GM19193 (cell line): ENCODE measurements around the gene FUT9.

Experiments used
- POLR2A ChIP-seq: IDR thresholded peaks from 4 replicates; pipeline ENCODE4 v1.6.1; 2011; ENCODE audit not compliant: insufficient read depth, insufficient read length; ENCODE audit errors: extremely low read depth

Gene FUT9

DNA sequence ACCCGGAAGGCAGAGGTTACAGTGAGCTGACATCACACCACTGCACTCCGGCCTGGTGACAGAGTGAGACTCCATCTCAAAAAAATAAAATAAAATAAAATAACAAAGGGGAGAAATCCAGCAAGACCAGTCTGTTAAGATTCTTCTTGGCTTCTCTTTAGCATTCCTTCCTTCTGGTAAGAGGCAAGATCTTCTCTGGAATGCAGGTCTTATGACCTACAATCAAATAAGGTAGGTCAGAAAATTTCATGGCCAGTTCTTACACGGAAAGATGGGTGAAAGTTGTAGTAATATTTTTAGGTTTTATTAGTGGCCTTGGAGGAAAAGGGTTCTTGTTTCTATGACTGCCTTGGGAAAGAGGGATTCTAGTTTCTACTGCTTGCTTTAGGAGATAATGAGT, 180.9 kb downstream of the FUT9 start:
- no peak for TF ChIP-seq POLR2A

DNA sequence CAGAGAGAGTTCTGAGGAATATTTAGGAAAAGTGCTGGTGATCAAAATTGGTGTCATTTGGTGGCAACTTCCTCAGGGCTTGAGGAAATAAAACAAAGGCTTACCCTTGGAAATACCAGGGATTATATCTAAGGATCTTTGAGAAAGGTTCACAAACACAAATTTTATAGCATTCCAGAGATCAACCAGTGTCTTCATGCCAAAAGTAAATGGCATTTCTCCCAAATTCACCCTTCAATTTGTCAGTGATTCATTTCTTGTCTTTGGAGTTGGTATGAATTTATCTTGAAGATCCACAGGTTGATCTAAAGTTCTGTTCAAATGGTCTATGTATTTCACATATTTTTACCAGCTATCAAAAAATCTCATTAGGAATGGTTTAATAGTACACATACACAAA, 181.5 kb downstream of the FUT9 start:
- no peak for TF ChIP-seq POLR2A

DNA sequence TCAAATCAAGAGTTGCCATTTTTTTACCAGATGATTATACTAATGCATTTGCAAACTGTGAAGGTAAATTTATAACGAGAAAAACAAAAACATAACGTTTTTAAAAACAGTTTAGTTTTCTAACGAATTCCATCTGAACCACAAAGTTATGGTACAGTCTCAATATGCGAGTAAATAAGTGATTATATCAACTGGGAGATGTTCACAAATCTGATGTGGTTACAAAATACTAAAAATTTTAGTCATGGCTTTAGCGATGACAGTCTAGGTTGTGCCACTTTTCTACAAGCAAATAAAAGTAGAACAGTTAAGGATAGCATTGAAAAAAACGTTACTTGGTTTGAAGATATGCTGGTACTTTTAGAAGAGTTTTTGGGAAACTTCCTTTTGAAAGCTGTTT, 186.8 kb downstream of the FUT9 start:
- no peak for TF ChIP-seq POLR2A

DNA sequence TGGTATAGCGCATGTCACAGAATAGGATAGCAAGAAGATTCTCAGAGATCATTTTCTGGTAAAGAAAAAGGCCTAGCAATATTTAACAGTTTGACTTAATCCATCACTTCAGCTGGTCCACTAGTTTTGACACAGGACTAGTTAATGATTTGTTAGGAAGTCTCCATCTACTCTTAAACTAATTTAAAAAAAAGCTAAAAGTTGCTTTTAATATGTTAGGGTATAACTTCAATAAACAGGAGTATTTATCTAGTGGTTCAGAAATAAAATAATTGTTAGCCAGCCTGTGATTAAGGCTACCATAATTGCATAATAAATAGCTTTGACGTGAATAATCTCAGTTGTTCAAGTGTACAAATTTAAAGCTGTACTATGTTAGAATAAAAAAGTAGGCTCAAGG, 195.6 kb downstream of the FUT9 start:
- no peak for TF ChIP-seq POLR2A

DNA sequence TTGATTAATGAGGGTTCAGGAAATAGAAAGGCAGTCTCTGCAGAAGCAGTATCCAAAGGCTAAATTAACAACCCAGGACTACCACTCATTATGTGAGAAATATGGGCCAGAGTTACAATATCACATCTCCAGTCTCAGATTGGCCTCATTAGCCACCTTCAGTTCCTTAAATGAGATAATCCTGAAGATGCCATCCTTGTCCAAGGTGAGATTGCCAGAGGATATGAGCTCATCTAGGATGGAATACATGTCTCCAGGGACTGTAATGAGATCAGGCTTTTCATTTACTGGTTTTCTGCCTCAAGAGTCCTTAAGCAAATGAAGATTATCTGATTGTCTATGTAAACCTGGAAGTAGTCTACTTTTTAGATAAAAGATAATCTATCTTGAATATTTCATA, 196.3 kb downstream of the FUT9 start:
- no peak for TF ChIP-seq POLR2A

DNA sequence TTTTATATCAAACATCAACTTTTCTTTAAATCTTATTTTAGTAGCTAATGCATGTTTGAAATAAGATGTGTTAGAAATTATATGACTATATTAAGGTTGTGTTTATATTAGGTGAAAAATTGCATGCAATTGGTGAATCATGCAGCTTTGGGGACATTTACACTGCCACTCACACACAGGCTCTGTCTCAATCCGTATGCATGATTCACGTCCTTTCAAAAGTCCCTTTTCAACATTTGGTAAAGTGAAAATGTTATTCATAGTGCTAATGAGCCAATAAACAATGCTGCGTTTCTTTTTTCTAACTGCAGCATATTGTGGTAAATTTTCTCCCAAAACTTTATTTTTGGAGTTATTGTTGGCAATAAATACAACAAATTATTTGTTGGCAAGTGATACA, 198.0 kb downstream of the FUT9 start:
- TF ChIP-seq POLR2A, result no peak

DNA sequence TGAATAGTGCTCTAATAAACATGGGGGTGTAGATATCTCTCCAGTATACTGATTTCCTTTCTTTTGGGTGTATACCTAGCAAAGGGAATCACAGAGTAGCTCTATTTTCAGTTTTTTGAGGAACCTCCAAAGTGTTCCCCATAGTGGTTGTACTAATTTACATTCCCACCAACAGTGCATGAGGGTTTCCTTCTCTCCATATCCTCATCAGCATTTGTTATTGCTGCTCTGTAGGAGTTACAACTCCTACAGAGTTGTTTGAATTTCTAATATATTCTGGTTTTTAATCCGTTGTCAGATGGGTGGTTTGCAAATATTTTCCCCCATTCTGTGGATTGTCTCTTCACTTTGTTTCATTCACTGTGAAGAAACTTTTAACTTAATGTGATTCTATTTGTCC, 207.9 kb downstream of the FUT9 start:
- TF ChIP-seq POLR2A, result no peak

DNA sequence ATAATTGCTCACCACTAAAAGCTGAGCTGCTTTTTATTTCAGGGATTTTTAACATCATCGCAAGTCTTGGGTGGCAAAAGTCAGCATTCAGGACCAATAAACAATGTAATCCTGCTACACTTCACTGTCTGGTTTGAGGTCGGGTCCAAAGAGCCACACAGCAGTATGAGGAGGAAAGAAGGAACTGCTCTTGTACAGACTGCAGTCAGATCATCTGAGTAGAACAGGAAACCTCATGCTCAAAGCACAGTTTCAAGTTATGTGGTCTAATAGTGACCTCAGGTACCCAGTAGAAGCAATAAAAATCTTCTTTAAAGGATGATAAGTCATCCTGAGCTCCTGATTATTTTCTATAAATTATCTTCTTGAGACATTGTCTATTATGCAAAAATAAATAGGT, 211.4 kb downstream of the FUT9 start:
- TF ChIP-seq POLR2A, result no peak

DNA sequence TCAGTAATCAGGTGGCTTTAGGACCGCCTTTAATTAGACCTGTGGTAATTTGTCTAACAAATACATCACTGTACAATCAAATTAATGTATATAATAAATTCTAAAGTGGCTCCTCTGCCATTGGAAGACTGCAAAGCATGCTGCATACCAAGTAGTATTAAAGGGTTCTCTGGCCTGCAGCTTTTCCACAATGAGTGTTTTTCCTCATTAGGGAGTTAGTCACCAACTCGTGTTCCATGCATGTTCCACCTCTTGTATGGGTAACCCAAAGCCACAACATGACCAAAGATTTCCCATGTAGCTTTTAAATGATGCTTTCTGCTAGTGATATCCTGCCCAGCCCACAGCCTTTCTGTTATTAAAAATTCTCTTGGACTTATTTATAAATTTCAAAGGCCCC, 218.7 kb downstream of the FUT9 start:
- TF ChIP-seq POLR2A, result no peak

DNA sequence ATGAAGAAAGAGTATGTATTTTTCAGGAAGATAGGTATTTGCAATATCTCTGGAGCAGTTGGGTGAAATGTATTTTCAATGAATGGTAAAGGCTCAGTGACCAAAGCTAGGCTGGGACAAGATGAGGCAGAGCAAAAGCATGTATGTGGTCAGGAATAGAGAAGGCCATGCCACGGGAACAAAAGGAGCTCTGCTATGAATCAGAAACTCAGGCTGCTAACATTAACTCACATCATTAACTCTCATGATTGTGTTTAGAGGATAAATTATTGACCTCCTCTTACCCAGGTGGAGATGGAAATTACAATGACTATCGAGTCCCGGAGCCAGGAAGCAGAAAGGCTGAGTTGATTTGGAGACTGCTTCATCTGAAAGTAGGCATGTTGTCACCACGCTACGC, 220.2 kb downstream of the FUT9 start:
- no peak for TF ChIP-seq POLR2A

DNA sequence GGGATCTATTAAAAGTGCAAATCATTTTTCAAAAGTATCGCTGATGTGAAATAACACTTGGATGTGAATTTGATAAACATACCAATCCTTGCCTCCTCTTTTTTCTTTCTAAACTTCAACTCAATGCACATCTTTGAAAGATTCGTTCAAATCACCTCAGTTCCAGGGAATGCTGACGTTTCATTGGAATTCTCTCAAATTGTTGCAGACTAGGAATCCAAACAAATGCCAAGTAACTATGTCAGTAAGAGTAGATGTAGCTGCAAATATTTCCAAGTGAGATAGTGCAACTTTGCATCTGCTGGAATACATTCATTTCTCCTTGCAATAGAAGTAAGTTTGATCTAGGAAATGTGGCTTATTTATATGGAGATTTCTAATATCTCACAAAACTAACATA, 220.7 kb downstream of the FUT9 start:
- no peak for TF ChIP-seq POLR2A

DNA sequence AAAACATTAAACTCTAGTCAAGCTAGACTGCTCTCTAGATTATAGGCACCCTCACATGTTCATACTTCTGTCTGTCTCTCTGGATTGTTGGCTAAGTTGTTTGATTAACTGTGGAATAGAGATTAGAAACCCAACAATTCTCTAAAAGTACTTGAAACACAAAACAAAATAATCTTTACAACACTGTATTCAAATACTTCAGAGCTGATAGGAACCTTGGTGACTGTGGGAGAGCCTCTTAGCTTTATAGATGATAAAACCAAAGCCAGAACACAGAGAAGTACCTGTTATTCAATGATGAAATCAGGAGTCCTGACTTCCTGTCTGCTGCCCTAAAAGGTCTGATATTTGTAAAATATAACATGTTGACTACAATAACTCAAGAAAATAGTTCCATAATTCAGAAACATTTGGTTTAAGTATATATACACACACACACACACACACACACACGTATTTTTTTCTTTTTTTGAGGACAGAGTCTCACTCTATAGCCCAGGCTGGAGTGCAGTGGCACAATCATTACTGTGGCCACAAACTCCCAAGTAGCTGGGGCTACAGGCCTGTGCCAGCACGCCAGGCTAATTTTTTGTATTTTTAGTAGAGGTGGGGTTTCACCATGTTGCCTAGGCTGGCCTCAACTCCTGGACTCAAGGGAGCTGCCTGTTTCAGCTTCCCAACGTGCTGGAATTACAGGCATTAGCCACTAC, 222.0 kb downstream of the FUT9 start:
- TF ChIP-seq POLR2A, result no peak

DNA sequence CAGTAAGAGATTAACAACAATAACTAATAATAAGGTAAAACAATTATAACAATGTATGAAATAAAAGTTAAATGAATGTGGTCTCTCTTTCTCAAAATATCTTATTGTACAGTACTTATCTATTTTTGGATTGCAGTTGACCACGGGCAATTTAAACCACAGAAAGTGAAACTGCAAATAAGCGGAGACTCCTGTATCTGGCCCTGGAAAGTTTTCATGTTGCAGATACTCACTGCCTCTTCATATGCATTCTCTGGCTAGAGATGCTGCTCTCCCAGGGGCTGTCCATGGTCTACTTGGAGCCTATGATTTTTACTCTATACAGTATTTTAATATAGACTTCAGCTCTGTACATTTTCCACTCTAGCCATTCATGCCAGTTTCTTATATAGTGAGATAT, 230.8 kb downstream of the FUT9 start:
- no peak for TF ChIP-seq POLR2A

DNA sequence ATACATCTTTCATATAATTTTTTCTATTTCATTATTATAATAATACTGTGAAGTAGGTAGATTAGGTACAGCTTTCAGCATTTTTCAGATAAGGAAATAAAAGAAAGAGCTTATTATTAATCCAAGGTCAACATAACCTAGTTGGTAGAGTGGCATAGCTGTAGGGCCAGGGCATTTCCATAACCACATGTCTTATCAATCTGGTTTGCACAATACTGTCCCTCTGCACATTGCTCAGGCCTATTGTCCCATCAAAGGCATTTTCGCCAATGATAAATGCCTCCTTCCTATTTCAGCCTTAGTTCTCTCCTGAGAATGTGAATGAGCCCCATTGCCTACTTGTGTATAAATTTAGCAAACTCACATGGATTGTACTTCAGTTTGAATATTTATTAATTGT, 234.0 kb downstream of the FUT9 start:
- no peak for TF ChIP-seq POLR2A

DNA sequence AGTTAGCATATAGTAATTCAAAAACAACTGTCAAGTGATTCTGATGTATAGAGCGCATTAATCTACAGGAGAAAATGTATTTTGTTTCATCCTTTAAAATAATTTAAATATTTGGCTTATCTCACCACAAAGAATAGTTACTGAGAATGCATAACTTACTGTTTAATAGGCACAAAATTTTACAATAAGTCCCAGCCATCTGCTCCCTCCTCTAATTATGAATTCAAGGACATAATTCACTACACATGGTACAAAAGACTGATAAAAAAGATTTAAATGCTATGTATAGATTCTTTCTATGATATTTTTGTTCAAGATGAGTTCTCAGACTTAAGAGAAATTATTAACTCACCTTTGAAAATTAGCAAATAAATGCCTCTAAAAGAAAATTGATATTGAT, 242.0 kb downstream of the FUT9 start:
- TF ChIP-seq POLR2A, result no peak
